Gastrocnemius medialis (tissue), 4 donors: ENCODE results near the gene ARL15.

Experiments
- CTCF ChIP-seq, 5 experiments: fragments of 450-650 bp in 3 of 5; fragments of 200-600 bp in 2 of 5; sonication (generic) in 2 of 5; IDR thresholded peaks in 4 of 5; conservative IDR thresholded peaks in 1 of 5; 1 replicate in 4 of 5; 2 replicates in 1 of 5; pipeline ENCODE4 v1.5.1; 2016 to 2019; ENCODE audit warnings: antibody characterized with exemption in 5 of 5, mild to moderate bottlenecking in 3 of 5, moderate library complexity in 3 of 5
- POLR2A ChIP-seq, 2 donors: fragments of 450-650 bp; IDR thresholded peaks; one replicate each; pipeline ENCODE4 v1.6.1; 2017; ENCODE audit warnings: antibody characterized with exemption in 2 of 2, mild to moderate bottlenecking in 2 of 2, moderate library complexity in 2 of 2

DNA sequence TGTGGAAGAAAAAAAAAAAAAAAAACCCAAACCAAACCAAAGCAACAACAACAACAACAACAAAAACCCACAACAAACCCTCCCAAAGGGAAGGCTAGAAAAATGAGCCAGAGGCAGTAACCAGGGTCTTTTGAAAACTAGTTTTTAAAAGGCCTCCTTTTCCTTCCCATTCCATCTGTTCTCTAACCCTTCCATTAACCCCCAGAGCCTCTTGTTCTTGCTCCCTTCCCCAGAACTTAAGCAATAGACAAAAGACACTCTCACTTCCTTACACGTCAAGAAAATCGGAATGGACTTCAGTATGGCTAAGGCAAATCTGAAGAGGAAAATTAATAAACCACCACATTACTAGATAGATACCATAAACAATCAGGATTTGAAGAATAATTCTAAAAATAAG, 292.8 kb downstream of the ARL15 start:
- TF ChIP-seq POLR2A (IDR thresholded peaks at IDR 0.05), result no peak
- TF ChIP-seq CTCF (IDR thresholded peaks at IDR 0.05 in 4 of 5, conservative IDR thresholded peaks at IDR 0.05 in 1 of 5), result no peak
